Measurements from ENCODE around the gene MGMT.

DNA sequence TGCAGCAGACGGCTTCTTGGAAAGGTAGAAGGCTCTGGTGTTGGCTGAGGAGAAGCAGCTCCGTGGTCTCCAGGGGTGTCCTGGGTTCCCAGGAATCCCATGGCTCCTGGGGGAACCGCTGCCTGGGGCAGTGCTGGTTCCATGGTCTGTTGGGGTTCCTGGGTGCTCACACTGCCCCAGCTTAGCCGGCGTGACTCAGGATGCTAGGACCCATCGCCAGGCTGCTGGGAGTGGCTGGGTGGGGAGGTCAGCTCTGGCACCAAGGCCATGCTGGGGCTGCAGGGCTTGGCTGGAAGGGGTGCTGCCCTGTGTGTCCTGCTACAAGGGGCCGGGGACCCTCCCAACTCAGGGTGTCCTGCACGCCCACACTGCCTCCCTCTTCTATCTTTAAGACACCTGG is 9.4 kb downstream of the MGMT start:
- TF ChIP-seq, protein P1, sequence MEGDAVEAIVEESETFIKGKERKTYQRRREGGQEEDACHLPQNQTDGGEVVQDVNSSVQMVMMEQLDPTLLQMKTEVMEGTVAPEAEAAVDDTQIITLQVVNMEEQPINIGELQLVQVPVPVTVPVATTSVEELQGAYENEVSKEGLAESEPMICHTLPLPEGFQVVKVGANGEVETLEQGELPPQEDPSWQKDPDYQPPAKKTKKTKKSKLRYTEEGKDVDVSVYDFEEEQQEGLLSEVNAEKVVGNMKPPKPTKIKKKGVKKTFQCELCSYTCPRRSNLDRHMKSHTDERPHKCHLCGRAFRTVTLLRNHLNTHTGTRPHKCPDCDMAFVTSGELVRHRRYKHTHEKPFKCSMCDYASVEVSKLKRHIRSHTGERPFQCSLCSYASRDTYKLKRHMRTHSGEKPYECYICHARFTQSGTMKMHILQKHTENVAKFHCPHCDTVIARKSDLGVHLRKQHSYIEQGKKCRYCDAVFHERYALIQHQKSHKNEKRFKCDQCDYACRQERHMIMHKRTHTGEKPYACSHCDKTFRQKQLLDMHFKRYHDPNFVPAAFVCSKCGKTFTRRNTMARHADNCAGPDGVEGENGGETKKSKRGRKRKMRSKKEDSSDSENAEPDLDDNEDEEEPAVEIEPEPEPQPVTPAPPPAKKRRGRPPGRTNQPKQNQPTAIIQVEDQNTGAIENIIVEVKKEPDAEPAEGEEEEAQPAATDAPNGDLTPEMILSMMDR (IDR thresholded peaks at IDR 0.05): no peak
- no peak for TF ChIP-seq POLR2A (IDR thresholded peaks at IDR 0.05)
